DMS53 (cell line): ENCODE measurements around the gene BEGAIN.

Experiments
- DNase-seq: peaks from one replicate; lab custom pipeline; 2025; lab: John Stamatoyannopoulos, UW

Gene BEGAIN

GRCh38 chr14:100587086-100587762 is at the start of gene BEGAIN:
Gene BEGAIN (minus strand): TSS chr14:100587417. CDS start chr14:100587290, 127 bp downstream.
- peak; percentile 76 for DNase-seq

- DNase-seq: no peak
These were observed 49.3 kb upstream of the BEGAIN start for GRCh38 chr14:100636559-100636958.

DNA sequence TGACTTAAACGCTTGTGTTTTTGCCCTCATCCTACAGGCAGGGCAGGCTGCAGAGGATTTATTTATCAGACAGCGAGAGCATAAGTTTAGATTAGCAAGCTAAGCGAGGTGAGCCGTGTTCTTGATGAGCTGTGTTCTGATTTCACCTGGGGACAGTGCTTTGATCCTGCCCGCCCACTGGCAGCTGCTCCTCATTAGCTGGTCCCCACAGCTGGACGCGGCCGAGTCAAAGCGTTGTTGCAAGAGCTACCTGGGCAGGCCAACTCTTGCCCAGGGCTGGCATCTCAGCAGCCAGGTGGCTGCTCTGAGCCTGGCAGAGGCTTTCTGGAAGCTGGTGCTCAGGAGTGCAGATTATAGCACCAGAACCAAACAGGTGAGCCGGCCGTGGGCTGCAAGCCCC is 46.8 kb upstream of the BEGAIN start:
- peak; percentile 8 for DNase-seq

DNA sequence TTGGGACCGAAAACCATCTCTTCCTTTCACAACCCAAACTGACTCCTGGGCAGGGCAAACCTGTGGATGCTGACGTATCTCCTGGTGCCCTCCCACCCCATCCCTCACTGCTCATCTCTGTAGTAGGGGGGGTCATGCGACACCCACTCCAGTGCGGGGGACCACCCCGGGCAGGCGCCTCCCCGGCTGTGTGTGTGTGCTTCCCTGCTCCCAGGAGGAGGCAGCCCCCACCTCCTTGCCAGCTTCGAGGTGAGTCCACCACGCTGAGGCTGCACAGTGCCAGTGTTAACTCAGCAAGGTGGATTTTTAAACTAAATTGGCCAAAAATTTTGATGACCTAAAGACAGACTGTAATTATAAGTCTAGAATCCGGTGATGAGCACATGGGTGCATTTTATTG is 46.2 kb upstream of the BEGAIN start:
- DNase-seq: no peak

DNA sequence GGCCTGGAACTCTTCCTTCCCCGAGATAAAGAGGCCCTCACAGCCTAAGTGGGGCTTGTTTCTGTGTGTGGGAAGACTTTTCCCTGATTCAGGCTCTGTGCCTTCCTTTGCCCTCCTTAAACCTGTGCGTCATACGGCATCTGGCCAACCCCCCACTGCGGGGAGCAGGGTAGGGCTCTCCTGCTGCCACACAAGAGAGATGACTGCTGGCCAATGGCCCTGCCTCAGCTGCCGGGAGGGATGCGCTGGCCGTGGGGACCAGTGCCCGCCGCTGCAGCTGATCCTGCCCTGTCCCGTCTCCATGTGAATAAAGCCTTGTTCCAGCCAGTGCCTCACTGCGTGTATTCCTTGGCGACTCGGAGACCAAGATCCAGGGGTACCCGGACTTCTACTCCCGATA is 42.5 kb upstream of the BEGAIN start:
- DNase-seq: no peak

DNA sequence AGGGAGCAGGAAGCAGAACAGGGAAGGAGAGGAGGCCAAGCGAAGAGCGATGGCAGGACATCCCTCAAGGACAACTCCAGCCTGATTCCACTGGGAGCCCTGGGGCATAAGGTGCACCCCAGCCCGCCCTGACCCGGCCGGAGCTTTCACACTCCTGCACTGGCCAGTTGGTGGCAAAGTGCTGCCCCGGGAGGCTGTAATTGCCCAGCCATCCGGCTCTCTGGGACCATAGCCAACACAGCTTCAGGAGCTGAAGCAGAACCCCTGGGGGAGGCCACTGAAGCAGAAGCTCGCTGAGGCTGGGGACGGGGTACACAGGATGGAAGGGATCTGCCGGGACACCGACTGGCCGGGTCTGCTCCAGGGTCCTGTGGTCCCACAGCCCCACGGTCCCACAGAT is 41.9 kb upstream of the BEGAIN start:
- DNase-seq: no peak

- DNase-seq: no peak
These were observed 41.0 kb upstream of the BEGAIN start for GRCh38 chr14:100628225-100628624.

- DNase-seq: no peak
These were observed 39.4 kb upstream of the BEGAIN start for GRCh38 chr14:100626614-100627013.

GRCh38 chr14:100623961-100624360 is 36.7 kb upstream of the BEGAIN start:
- DNase-seq: no peak

DNA sequence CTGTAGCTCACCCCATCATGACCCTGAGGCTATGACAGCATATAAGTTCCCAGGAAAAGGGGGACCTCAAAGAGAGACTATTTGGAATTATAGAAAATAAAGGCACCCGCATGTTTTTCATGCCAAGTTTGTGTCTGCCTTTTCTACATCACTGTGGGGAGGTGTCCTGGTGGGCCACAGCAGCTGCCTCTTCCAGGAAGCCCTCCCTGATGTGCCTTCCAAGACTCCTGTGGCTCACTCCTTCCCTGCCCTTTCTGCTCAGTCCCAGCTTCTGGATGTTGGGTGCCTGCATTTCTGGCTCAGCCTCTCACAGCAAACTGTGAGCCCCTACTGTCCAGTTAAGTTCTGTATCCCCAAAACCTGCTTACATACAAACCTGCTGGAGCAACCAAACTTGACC is 36.3 kb upstream of the BEGAIN start:
- DNase-seq: no peak

GRCh38 chr14:100622708-100623485 is 35.7 kb upstream of the BEGAIN start:
- DNase-seq: no peak

- peak; percentile 14 for DNase-seq
These were observed 35.0 kb upstream of the BEGAIN start for GRCh38 chr14:100622224-100622623.

- no peak for DNase-seq
These were observed 34.6 kb upstream of the BEGAIN start for GRCh38 chr14:100621806-100622205.

GRCh38 chr14:100620255-100621100 is 33.3 kb upstream of the BEGAIN start:
- no peak for DNase-seq

DNA sequence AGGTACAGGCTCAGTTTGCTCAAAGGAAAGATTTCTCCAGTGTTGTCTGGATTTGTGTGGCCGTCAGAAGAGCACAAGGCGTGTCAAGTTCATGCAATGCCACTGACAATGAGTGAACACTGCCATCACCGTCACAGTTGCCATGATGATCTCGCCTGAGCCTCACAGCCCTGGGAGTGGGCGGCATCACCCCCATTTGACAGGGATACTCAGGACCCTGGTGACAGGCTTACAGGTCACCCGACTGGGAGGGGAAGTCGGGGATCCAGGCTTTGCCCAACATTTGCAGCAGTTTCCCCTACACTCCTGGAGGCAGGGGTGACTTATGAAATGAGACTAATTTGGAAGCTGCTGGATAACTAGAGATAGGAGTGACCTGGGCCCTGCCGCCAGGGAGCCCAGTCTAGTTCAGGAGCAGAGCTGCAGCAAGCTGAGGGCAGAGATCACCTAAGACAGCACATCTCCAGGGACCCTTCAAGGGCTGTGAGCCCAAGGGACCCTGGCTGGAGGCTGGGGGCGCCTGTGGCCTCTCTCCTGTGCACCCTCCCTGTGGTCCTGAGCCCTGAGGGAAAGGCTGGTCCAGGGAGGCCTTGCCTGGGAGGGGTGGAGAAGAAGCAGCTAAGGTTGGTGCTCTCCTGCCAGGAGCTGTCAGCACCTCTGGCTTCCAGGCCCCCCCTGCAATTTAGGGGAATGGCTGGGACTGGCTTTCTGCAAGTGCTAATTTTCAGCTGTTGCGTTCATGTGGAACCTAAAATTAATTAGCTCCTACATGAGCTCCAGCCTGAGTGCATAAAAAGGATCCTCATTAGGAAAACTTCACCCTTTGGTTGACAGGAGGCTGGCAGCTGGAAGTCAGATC is 32.4 kb upstream of the BEGAIN start:
- no peak for DNase-seq

- no peak for DNase-seq
These were observed 31.6 kb upstream of the BEGAIN start for GRCh38 chr14:100618763-100619320.

GRCh38 chr14:100618318-100618693 is 31.1 kb upstream of the BEGAIN start:
- DNase-seq: no peak

GRCh38 chr14:100617410-100618317 is 30.4 kb upstream of the BEGAIN start:
- peak; percentile 24 for DNase-seq

DNA sequence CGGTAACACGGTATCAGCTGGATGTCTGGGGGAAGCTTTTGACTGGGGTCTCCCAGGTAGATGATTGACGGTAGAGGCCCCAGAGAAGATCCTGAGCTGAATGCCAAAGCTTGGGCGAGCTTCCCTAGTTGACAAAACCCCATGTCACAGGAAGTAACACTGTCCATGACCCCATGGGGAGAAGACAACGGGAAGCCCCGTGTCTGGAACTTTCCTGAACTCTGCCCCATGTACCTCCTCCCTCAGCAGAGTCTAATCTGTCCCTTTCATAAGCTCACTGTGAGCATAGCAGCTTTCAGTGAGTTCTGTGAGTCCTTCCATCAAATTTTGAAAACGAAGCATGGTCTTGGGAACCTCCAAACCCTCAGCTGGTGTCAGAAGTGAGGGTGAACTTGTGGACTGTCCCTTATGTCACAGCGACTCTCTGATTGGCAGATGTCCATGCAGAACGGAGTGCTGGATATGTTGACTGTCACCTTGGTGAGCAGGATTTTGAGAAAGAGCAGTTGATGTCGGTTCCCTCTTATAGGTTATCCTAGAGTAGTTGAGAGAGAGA is 29.7 kb upstream of the BEGAIN start:
- no peak for DNase-seq
